Calu3 (cell line): Measurements from ENCODE around the gene PET117. TPM values are rescaled to one million over a fixed set of nuclear protein-coding genes. Genes with fewer than 3 reads are reported as not detected.
"Not testable (repeated sequence)": the region's sequence is repeated elsewhere in the genome, so short reads cannot be mapped to it uniquely, and the experiment has no call there.

Experiments
- BruUV-seq: library from RNA; stranded (reverse); fragments of 400-500 nt; replicated peaks from 2 replicates; lab custom pipeline; 2021; lab: Mats Ljungman, UMichigan
- CTCF ChIA-PET: fragments of 300-600 bp; sonication (Branson Sonifier 250); formaldehyde crosslinking; loops from one replicate; lab custom pipeline; 2022; ENCODE audit warnings: antibody characterized with exemption; lab: Charles Lee
- DNase-seq: peaks from one replicate; pipeline ENCODE4 v3.0.0; 2022
- H3K27ac Mint-ChIP-seq: one replicate; pipeline ENCODE4 v1.8.0; 2022; ENCODE audit warnings: mixed read lengths; ENCODE audit not compliant: unreplicated experiment
- H3K27me3 Mint-ChIP-seq: one replicate; pipeline ENCODE4 v1.8.0; 2022; ENCODE audit warnings: mixed read lengths; ENCODE audit not compliant: unreplicated experiment
- H3K36me3 Mint-ChIP-seq: one replicate; pipeline ENCODE4 v1.8.0; 2022; ENCODE audit warnings: mild to moderate bottlenecking, moderate library complexity, mixed read lengths; ENCODE audit not compliant: insufficient read depth, unreplicated experiment
- H3K4me1 Mint-ChIP-seq: one replicate; pipeline ENCODE4 v1.8.0; 2022; ENCODE audit warnings: mild to moderate bottlenecking, low read depth, mixed read lengths; ENCODE audit not compliant: unreplicated experiment
- H3K4me3 Mint-ChIP-seq: one replicate; pipeline ENCODE4 v1.8.0; 2022; ENCODE audit warnings: mild to moderate bottlenecking, low read depth, moderate library complexity, mixed read lengths; ENCODE audit not compliant: unreplicated experiment
- H3K9me3 Mint-ChIP-seq: one replicate; pipeline ENCODE4 v1.8.0; 2022; ENCODE audit warnings: low read depth, mixed read lengths; ENCODE audit not compliant: unreplicated experiment
- intact Hi-C: fragments of 100-400 bp; cut with micrococcal nuclease; formaldehyde crosslinking; loops from one replicate; pipeline ENCODE4 v1.10.0; 2022; ENCODE audit not compliant: unreplicated experiment
- total RNA-seq: library from RNA; stranded (reverse); gene quantifications from 2 replicates; pipeline ENCODE4 v1.2.3, GENCODE V29; 2022
- TF ChIP-seq, protein P1 (sequence below): fragments of 200-600 bp; IDR thresholded peaks from one replicate; pipeline ENCODE4 v1.8.0; 2022; ENCODE audit warnings: antibody characterized with exemption; ENCODE audit not compliant: unreplicated experiment

The PET117 gene
- total RNA-seq, 1 experiment from 2014 or later = 6.0 TPM

DNA sequence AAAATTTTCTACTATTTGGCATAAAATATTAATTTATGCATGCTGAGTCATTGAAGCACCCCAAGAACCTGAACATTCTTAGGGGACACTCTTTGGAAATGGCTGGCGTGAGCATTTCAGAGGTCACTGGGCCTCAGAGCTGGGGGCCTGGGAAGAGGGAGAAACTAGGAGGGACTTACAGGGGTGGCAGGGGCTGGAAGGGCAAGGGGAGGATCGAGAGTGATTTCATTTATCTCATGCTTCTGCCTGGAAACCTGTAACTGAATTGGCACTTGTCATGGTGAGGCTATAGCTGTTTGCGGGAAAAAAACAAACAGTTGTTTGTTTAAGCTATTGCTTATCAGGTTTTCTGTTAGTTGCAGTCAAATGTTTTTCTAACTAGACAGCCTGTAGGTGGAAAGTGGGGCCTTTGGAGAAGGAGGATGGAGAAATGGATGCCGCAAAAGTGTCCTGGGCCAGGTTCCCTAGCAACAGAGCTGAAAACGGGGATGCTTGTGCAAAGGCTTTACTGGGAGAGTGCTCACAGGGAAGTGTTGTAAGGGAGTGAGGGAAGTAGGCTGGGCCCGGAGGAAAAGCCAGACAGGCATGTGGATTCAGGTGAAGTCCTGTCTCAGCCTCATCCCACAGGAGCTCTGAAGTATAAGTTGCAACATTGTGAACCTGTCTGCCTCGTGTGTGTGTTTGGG lies 36.4 kb upstream of the PET117 start:
- no peak overlapping the region for H3K4me3 Mint-ChIP-seq
- CTCF ChIA-PET = no interaction called here
- BruUV-seq = no TSS peak
- intact Hi-C loops = no loop called here
- H3K36me3 Mint-ChIP-seq = no peaks in the 10 kb centered on the region
- no peaks in the 10 kb centered on the region for H3K9me3 Mint-ChIP-seq
- TF ChIP-seq, protein P1, sequence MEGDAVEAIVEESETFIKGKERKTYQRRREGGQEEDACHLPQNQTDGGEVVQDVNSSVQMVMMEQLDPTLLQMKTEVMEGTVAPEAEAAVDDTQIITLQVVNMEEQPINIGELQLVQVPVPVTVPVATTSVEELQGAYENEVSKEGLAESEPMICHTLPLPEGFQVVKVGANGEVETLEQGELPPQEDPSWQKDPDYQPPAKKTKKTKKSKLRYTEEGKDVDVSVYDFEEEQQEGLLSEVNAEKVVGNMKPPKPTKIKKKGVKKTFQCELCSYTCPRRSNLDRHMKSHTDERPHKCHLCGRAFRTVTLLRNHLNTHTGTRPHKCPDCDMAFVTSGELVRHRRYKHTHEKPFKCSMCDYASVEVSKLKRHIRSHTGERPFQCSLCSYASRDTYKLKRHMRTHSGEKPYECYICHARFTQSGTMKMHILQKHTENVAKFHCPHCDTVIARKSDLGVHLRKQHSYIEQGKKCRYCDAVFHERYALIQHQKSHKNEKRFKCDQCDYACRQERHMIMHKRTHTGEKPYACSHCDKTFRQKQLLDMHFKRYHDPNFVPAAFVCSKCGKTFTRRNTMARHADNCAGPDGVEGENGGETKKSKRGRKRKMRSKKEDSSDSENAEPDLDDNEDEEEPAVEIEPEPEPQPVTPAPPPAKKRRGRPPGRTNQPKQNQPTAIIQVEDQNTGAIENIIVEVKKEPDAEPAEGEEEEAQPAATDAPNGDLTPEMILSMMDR = no peak
- no peaks in the 10 kb centered on the region for H3K27me3 Mint-ChIP-seq
- H3K4me1 Mint-ChIP-seq = no peaks in the 10 kb centered on the region
- H3K27ac Mint-ChIP-seq = no peak overlapping the region
- no peak for DNase-seq

DNA sequence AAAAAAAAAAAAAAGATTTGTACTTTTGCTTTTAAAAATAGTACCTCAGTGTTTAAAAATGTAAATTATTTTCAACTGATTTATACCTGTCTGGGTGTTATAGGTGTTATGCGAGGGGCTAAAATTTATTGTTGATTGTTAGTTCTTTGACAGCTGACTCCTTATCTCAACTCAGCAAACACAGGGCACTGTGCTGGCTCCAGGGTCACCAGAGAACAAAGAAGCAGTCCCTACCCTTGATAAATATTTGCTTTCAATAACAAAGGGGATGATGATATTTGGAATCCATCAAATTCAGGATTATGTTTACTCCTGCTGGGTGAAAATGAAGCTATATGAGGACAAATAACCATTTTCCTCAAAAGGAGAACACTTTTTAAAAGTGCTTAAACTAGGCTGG lies 34.2 kb upstream of the PET117 start:
- DNase-seq = no peak
- Mint-ChIP-seq H3K9me3 (no peaks in the 10 kb centered on the region), H3K4me1 (no peaks in the 10 kb centered on the region), H3K4me3 (no peak overlapping the region), H3K27ac (no peak overlapping the region), H3K27me3 (no peaks in the 10 kb centered on the region), H3K36me3 (no peaks in the 10 kb centered on the region)
- CTCF ChIA-PET = interaction anchor here (0.7 kb wide), 1 partner anchor 735 kb away, joined by 5 read pairs; no protein-coding TSS in a partner anchor
- BruUV-seq = no TSS peak
- TF ChIP-seq, protein P1 = no peak
- intact Hi-C loops = no loop called here

DNA sequence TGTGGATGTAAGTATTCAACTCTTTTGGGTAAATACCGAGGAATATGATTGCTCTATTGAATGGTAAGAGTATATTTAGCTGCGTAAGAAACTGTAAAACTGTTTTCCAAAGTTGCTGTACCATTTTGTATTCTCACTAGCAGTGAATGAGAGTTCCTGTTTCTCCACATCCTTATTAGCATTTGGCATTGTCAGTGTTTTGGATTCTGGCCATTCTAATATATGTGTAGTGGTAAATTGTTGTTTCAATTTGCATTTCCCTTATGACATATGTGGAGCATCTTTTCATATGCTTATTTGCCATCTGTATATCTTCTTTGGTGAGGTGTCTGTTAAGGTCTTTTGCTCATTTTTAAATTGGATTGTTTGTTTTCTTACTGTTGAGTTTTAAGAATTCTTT lies 29.3 kb upstream of the PET117 start:
- no peak overlapping the region for H3K4me3 Mint-ChIP-seq
- BruUV-seq = no TSS peak
- no peak for DNase-seq
- H3K9me3 Mint-ChIP-seq = no peaks in the 10 kb centered on the region
- no peaks in the 10 kb centered on the region for H3K4me1 Mint-ChIP-seq
- CTCF ChIA-PET = no interaction called here
- H3K27ac Mint-ChIP-seq = no peak overlapping the region
- intact Hi-C loops = no loop called here
- H3K36me3 Mint-ChIP-seq = no peaks in the 10 kb centered on the region
- no peaks in the 10 kb centered on the region for H3K27me3 Mint-ChIP-seq
- TF ChIP-seq, protein P1 = no peak

DNA sequence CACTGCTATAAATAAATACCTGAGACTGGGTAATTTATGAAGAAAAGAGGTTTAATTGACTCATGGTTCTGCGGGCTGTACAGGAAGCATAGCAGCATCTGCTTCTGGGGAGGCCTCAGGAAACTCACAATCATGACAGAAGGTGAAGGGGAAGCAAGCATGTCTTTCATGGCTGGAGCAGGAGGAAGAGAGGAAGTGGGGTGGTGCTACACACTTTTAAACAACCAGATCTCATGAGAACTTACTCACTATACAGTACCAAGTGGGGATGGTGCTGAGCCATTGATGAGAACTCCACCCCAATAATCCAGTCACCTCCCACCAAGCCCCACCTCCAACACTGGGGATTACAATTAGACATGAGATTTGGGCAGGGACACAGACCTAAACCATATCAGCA lies 9.1 kb upstream of the PET117 start:
- H3K4me1 Mint-ChIP-seq, H3K27ac Mint-ChIP-seq, CTCF ChIA-PET: not testable (repeated sequence)

DNA sequence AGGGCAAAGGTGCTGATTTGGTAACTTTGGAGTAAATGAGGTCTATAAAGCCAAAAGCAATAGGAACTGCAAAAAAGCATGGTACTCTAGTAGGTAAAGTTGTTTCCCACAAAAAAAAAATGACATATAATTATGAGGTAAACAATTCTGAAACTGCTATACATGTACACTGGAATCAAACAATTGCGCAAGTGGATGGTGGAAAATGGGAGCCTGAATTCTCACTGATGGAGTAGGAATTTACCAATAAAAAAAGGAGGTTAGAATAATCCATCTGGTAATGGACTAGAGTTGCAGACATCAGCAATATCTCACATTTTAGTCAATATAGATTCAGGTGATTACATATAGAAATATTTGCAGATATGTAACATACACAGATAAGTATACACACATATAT lies 5.0 kb upstream of the PET117 start:
- no TSS peak for BruUV-seq
- TF ChIP-seq, protein P1 = no peak
- Mint-ChIP-seq H3K27ac (no peak overlapping the region), H3K36me3 (peaks cover 4% of the 10 kb centered on the region), H3K4me3 (no peak overlapping the region), H3K27me3 (no peaks in the 10 kb centered on the region), H3K9me3 (no peaks in the 10 kb centered on the region), H3K4me1 (no peaks in the 10 kb centered on the region)
- no peak for DNase-seq
- CTCF ChIA-PET = no interaction called here
- intact Hi-C loops = loop anchor here (10.0 kb wide), 1 partner anchor 68 kb away; no protein-coding TSS in a partner anchor

More for the DNA sequence above, 9.1 kb upstream of the PET117 start:
- H3K36me3 Mint-ChIP-seq, BruUV-seq, intact Hi-C loops, DNase-seq, H3K4me3 Mint-ChIP-seq, H3K9me3 Mint-ChIP-seq, H3K27me3 Mint-ChIP-seq: not testable (repeated sequence)
